ENCODE results near the gene YDJC.
A peak's percentile ranks its signal among the peaks of the same experiment; 100 is the strongest.

YDJC gene

GRCh38 chr22:21594865-21595452 is 34.9 kb downstream of the YDJC start:
- H3K18ac ChIP-seq (ENCODE audit: low read length): no peak overlapping the region
- no peak overlapping the region for H2BK5ac ChIP-seq (ENCODE audit: low read depth, low read length, poor library complexity)
- H2BK12ac ChIP-seq (ENCODE audit: low read length): no peak overlapping the region
- H3K36me3 ChIP-seq (ENCODE audit: control insufficient read depth in 1 of 2, insufficient read depth in 2 of 2, low read length in 2 of 2): peaks cover 37 to 49% of the 10 kb centered on the region in 2 experiments
- no peak overlapping the region for H2AK5ac ChIP-seq (ENCODE audit: low read length)
- no peaks in the 10 kb centered on the region for H3K27me3 ChIP-seq (ENCODE audit: insufficient read depth, low read length)
- H3K9me3 ChIP-seq (ENCODE audit: insufficient read depth, low read depth, low read length): peaks cover 1% of the 10 kb centered on the region
- no peak overlapping the region for H3K4me2 ChIP-seq (ENCODE audit: low read length)
- H4K8ac ChIP-seq (ENCODE audit: low read depth, low read length): no peak overlapping the region
- H3K79me1 ChIP-seq (ENCODE audit: low read length): no peaks in the 10 kb centered on the region
- no peak overlapping the region for H3K27ac ChIP-seq (ENCODE audit: low read depth, low read length)
- no peak overlapping the region for H2BK120ac ChIP-seq (ENCODE audit: insufficient read depth, low read length, poor library complexity)
- no peak overlapping the region for H2AFZ ChIP-seq (ENCODE audit: insufficient read depth, low read length, poor library complexity)
- no CpG with 5 or more reads among the region's 5 CpGs for WGBS (ENCODE audit: extremely low coverage, insufficient coverage, insufficient read length)
- H3K4me1 ChIP-seq (ENCODE audit: control insufficient read depth in 1 of 2, insufficient read depth in 2 of 2, low read length in 2 of 2): peaks cover 0 to 2% of the 10 kb centered on the region in 2 experiments
- no peak overlapping the region for H3K14ac ChIP-seq (ENCODE audit: low read length)
- no peak for DNase-seq
- H3K4me3 ChIP-seq (ENCODE audit: low read depth, low read length): no peak overlapping the region
- no peak overlapping the region for H4K91ac ChIP-seq (ENCODE audit: low read depth, low read length)
- H3K23ac ChIP-seq (ENCODE audit: low read length): no peak overlapping the region
- H3K79me2 ChIP-seq (ENCODE audit: control insufficient read depth, insufficient read depth, low read length, poor library complexity): peaks cover 12% of the 10 kb centered on the region
- no peak overlapping the region for H3K9ac ChIP-seq (ENCODE audit: low read length)
- H4K12ac ChIP-seq (ENCODE audit: low read depth, low read length): no peak overlapping the region
- H3K4ac ChIP-seq (ENCODE audit: low read depth, low read length): peak overlapping the region; percentile 2

DNA sequence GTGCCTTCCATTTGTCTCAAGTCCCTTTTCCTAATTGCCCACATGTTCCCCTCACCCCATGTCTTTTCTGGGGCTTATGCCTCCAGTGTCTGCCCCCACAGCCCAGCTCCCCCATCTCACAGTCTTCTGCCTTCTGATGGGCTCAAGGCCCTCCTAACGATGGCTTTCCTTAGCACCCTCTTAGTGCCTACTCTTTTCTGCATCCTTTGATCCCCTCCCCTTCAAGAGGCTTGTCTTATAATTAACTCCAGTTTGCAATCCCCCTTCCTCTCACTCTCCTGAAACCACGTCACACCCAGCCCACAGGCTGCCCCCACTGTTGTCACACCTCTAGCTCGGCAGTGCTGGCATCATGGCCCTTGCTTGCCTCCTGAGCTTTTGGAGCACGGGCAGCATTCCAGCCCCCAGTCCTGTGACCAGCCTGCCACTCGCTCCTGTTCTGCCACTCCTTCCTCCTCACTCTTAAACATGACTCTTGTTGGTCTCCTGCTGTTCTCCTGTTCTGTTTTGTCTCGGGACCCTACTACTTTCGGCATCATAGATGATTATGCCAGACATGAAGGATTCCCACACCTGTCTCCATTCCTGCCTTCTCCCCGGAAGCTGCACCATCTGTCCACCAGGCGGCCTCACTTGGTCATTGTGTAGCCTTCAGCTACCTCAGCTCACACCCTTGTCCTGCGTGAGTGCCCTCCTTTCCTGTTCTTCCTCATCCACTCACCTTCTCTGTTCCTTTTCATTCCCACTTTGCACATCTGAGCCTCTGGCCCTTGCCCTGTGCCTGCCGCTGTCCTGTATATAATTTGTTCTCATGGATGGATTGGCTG is 36.2 kb downstream of the YDJC start:
- Histone ChIP-seq H3K27ac (ENCODE audit: low read depth, low read length) (no peak overlapping the region), H2BK5ac (ENCODE audit: low read depth, low read length, poor library complexity) (no peak overlapping the region), H4K8ac (ENCODE audit: low read depth, low read length) (no peak overlapping the region), H3K14ac (ENCODE audit: low read length) (no peak overlapping the region), H3K9ac (ENCODE audit: low read length) (no peak overlapping the region), H3K9me3 (ENCODE audit: insufficient read depth, low read depth, low read length) (peaks cover 1% of the 10 kb centered on the region), H3K4me3 (ENCODE audit: low read depth, low read length) (no peak overlapping the region), H3K79me2 (ENCODE audit: control insufficient read depth, insufficient read depth, low read length, poor library complexity) (peaks cover 17% of the 10 kb centered on the region), H3K18ac (ENCODE audit: low read length) (no peak overlapping the region), H3K4me1 (ENCODE audit: control insufficient read depth in 1 of 2, insufficient read depth in 2 of 2, low read length in 2 of 2) (peaks cover 0 to 2% of the 10 kb centered on the region in 2 experiments), H4K12ac (ENCODE audit: low read depth, low read length) (no peak overlapping the region), H2AK5ac (ENCODE audit: low read length) (no peak overlapping the region), H3K4ac (ENCODE audit: low read depth, low read length) (peak overlapping the region; percentile 30), H4K91ac (ENCODE audit: low read depth, low read length) (no peak overlapping the region), H3K23ac (ENCODE audit: low read length) (no peak overlapping the region), H3K27me3 (ENCODE audit: insufficient read depth, low read length) (no peaks in the 10 kb centered on the region), H3K79me1 (ENCODE audit: low read length) (no peaks in the 10 kb centered on the region), H3K4me2 (ENCODE audit: low read length) (no peak overlapping the region), H2BK12ac (ENCODE audit: low read length) (no peak overlapping the region), H3K36me3 (ENCODE audit: control insufficient read depth in 1 of 2, insufficient read depth in 2 of 2, low read length in 2 of 2) (peaks cover 34 to 45% of the 10 kb centered on the region in 2 experiments), H2BK120ac (ENCODE audit: insufficient read depth, low read length, poor library complexity) (no peak overlapping the region), H2AFZ (ENCODE audit: insufficient read depth, low read length, poor library complexity) (no peak overlapping the region)
- no CpG with 5 or more reads among the region's 11 CpGs for WGBS (ENCODE audit: extremely low coverage, insufficient coverage, insufficient read length)
- DNase-seq: peak in 1 of 2 donors; percentile 46

- Histone ChIP-seq H4K91ac (ENCODE audit: low read depth, low read length) (no peak overlapping the region), H3K4me1 (ENCODE audit: control insufficient read depth in 1 of 2, insufficient read depth in 2 of 2, low read length in 2 of 2) (peaks cover 4 to 5% of the 10 kb centered on the region in 2 experiments), H3K4ac (ENCODE audit: low read depth, low read length) (peak overlapping the region; percentile 60), H3K36me3 (ENCODE audit: control insufficient read depth in 1 of 2, insufficient read depth in 2 of 2, low read length in 2 of 2) (peaks cover 34 to 45% of the 10 kb centered on the region in 2 experiments), H3K18ac (ENCODE audit: low read length) (no peak overlapping the region), H3K23ac (ENCODE audit: low read length) (no peak overlapping the region), H4K8ac (ENCODE audit: low read depth, low read length) (no peak overlapping the region), H2AFZ (ENCODE audit: insufficient read depth, low read length, poor library complexity) (no peak overlapping the region), H4K12ac (ENCODE audit: low read depth, low read length) (no peak overlapping the region), H2AK5ac (ENCODE audit: low read length) (no peak overlapping the region), H2BK5ac (ENCODE audit: low read depth, low read length, poor library complexity) (no peak overlapping the region), H2BK120ac (ENCODE audit: insufficient read depth, low read length, poor library complexity) (no peak overlapping the region), H3K79me2 (ENCODE audit: control insufficient read depth, insufficient read depth, low read length, poor library complexity) (peaks cover 21% of the 10 kb centered on the region), H3K27me3 (ENCODE audit: insufficient read depth, low read length) (no peaks in the 10 kb centered on the region), H3K27ac (ENCODE audit: low read depth, low read length) (no peak overlapping the region), H3K14ac (ENCODE audit: low read length) (no peak overlapping the region), H3K79me1 (ENCODE audit: low read length) (no peaks in the 10 kb centered on the region), H3K4me2 (ENCODE audit: low read length) (no peak overlapping the region), H3K9ac (ENCODE audit: low read length) (no peak overlapping the region), H3K9me3 (ENCODE audit: insufficient read depth, low read depth, low read length) (peaks cover 1% of the 10 kb centered on the region), H2BK12ac (ENCODE audit: low read length) (no peak overlapping the region), H3K4me3 (ENCODE audit: low read depth, low read length) (peak overlapping the region; percentile 25)
- no CpG with 5 or more reads among the region's 3 CpGs for WGBS (ENCODE audit: extremely low coverage, insufficient coverage, insufficient read length)
- DNase-seq: no peak
Observed at GRCh38 chr22:21592422-21592821, 37.4 kb downstream of the YDJC start.

DNA sequence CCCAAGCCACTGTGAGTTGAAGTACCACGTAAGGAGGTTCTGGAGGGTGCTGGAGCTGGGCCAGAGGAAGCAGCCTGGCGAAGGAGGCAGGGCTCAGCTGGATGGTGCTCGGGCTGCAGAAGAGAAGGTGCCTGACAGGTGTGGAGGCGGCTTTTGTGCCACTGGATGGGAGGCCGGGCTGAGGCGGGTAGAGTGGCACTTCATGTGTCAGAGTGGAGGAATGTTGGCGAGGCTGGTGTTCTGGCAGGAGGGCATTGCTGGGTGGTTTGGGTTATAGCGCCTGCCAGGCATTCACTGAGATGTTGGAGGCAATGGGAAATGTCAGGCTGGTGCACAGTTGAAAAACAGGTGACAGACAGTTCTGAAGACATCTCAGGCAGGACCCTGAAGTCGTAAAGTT is 38.1 kb downstream of the YDJC start:
- no peak overlapping the region for H3K18ac ChIP-seq (ENCODE audit: low read length)
- H3K79me1 ChIP-seq (ENCODE audit: low read length): no peaks in the 10 kb centered on the region
- H3K79me2 ChIP-seq (ENCODE audit: control insufficient read depth, insufficient read depth, low read length, poor library complexity): peaks cover 21% of the 10 kb centered on the region
- no peak overlapping the region for H4K91ac ChIP-seq (ENCODE audit: low read depth, low read length)
- H3K4me1 ChIP-seq (ENCODE audit: control insufficient read depth in 1 of 2, insufficient read depth in 2 of 2, low read length in 2 of 2): peaks cover 4 to 5% of the 10 kb centered on the region in 2 experiments
- no peak overlapping the region for H2AK5ac ChIP-seq (ENCODE audit: low read length)
- peaks cover 34 to 43% of the 10 kb centered on the region in 2 experiments for H3K36me3 ChIP-seq (ENCODE audit: control insufficient read depth in 1 of 2, insufficient read depth in 2 of 2, low read length in 2 of 2)
- no peak overlapping the region for H3K9ac ChIP-seq (ENCODE audit: low read length)
- H3K27me3 ChIP-seq (ENCODE audit: insufficient read depth, low read length): no peaks in the 10 kb centered on the region
- H2AFZ ChIP-seq (ENCODE audit: insufficient read depth, low read length, poor library complexity): no peak overlapping the region
- H2BK12ac ChIP-seq (ENCODE audit: low read length): no peak overlapping the region
- no peak overlapping the region for H2BK5ac ChIP-seq (ENCODE audit: low read depth, low read length, poor library complexity)
- no peak overlapping the region for H4K12ac ChIP-seq (ENCODE audit: low read depth, low read length)
- no peak overlapping the region for H3K4me2 ChIP-seq (ENCODE audit: low read length)
- no peak overlapping the region for H3K14ac ChIP-seq (ENCODE audit: low read length)
- H3K27ac ChIP-seq (ENCODE audit: low read depth, low read length): no peak overlapping the region
- H3K4me3 ChIP-seq (ENCODE audit: low read depth, low read length): no peak overlapping the region
- H2BK120ac ChIP-seq (ENCODE audit: insufficient read depth, low read length, poor library complexity): no peak overlapping the region
- H4K8ac ChIP-seq (ENCODE audit: low read depth, low read length): no peak overlapping the region
- peaks cover 1% of the 10 kb centered on the region for H3K9me3 ChIP-seq (ENCODE audit: insufficient read depth, low read depth, low read length)
- peak overlapping the region; percentile 66 for H3K4ac ChIP-seq (ENCODE audit: low read depth, low read length)
- no peak overlapping the region for H3K23ac ChIP-seq (ENCODE audit: low read length)
- WGBS (ENCODE audit: extremely low coverage, insufficient coverage, insufficient read length): no CpG with 5 or more reads among the region's 9 CpGs
- DNase-seq: no peak
